GM18498 (cell line): ENCODE data around the gene RANBP9.

ENCODE experiments used
- ATAC-seq: cut with Tn5 transposase; IDR thresholded peaks from one replicate; pipeline ENCODE4 v1.9.1; 2021; ENCODE audit warnings: mild to moderate bottlenecking, moderate library complexity; ENCODE audit not compliant: unreplicated experiment

RANBP9 gene

DNA sequence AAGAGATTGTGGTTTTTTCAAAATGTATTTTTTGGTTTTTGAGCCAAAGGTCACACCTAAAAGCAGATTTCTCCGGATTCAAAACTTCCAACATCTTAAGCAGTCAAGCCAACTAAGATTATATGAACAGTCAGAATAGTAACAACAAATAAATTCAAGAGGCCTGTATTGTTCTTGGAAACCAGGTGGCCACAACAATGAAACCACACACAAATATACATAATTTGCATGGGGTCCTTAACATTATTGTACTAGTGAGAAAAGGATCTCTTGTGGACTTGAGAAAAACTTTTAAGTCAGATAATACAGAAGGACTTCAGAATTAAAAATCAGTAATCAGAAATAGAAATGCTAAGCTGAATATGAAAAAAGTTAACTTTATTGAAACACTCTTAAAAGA is 55.9 kb downstream of the RANBP9 start:
- ATAC-seq: no peak

DNA sequence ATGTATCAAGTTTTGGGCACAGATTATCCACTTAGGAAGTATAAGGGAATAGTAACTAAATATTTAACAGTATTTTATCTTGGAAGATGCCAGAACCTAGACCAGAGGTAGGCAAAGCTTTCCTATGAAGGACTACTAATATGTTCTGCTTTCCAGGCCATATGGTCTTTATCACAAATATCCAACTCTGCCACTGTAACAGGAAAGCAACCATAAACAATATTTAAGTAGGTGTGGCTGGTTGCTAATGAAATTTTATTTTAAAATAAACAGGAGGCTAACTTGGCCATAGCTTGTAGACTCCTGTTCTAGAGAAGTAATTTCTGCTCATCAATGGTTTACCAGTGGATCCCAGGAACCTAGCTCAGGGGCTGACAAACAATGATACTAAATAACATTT is 57.1 kb downstream of the RANBP9 start:
- ATAC-seq: no peak

DNA sequence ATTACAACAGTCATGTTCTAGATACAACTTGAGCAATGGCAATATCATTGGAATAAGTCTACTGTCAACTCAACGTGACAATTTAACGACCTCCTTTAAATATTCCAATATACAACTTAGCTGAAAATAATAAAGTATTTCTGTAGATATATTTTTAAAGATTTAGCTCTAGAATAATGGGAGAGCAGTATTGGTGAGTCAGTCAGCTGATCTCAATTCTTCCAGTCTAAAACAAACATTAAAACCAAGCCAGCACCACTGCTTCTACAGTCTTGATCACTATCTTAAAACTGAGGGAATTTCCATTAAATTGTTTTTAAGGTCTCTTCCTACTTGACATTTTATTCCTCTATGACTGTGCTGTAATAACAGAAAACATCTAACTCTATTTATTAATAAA is 58.3 kb downstream of the RANBP9 start:
- no peak for ATAC-seq

DNA sequence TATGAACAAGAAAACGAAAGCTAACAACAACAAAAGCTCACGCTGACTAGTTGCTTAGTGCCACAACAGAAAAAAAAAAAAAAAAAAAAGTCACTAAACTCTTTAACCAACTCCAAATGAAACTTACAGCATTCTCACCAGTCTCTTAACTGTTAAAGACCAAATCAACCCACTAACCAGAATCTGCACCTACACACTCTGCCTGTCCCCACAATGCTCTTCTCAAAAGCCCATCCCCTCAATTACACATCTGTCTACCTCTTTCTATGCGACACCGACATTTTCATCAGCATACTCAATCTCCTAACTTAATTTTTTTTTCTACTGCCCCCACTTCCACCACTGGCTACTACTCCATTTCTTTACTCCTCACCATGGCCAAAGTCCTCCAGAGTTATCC is 62.2 kb downstream of the RANBP9 start:
- ATAC-seq: no peak

DNA sequence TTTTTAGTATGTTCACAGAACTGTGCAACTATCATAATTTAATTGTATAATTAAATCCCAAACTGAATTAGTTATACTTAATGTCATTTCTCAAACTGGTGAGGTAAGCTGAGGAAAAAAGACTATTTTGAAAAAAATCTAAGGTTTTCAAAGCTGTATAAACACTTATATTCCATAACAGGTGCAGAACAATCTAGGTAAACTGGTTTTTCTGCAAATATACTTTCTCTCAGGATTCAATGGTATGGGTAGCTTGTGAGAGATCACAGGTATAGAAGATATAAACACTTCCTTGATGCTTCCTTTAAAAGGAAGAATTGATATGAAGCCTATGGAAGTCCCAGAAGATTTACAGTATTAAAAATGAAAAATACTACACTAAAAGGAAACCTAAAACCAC is 62.8 kb downstream of the RANBP9 start:
- no peak for ATAC-seq

DNA sequence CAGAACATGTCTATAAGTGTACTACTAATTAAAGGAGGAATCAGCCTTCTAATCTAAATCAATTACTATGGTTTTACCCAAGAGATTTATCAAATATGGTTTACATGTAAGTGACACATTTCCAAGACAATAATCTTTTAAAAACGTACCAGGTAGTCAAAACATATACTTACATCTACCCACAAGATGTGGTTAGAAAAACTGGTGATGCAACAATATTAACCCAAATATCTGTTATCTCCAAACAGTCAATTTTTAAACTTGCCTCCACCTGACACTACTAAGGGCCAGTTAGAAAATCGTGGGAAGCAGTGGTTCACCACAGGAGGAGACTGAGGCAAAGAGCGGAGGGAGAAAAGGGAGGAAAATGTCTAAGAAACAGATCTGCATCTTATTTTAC is 68.5 kb downstream of the RANBP9 start:
- ATAC-seq: no peak

DNA sequence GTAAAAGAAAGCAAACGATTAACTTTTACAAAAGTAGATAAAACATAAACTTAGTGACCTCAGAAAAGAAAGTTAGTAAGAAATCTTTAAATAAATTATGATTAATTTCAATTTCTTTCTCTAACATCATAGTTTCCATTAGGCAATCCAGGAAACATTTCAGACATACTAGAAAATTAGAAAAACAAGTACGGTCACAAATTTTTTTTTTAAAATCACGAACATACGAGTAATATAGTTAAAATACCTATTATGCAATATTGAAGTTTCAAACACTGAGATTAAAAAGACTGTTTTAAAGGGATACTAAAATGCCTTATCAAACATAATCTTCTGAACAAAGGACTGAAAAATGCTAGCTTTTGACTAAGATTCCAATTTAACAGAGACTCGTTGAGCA is 70.3 kb downstream of the RANBP9 start:
- no peak for ATAC-seq

DNA sequence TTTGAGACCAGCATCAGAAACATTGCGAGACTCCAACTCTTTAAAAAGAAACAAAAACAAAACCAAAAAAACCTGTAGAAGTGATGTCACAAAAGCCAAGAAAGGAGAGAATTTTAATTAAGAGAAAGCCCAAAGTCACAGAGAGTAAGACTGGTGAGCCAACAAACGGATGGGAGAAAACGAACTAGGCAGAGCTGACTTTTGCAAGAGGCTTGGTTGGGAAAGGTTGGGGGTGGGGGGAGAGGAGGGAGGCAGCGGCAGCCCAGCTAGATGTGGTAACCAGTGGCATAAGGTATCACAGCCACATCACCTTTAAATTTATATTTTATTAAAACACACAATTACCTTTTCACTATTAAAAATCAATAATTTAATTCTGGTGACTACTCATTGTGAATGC is 73.0 kb downstream of the RANBP9 start:
- ATAC-seq: no peak

DNA sequence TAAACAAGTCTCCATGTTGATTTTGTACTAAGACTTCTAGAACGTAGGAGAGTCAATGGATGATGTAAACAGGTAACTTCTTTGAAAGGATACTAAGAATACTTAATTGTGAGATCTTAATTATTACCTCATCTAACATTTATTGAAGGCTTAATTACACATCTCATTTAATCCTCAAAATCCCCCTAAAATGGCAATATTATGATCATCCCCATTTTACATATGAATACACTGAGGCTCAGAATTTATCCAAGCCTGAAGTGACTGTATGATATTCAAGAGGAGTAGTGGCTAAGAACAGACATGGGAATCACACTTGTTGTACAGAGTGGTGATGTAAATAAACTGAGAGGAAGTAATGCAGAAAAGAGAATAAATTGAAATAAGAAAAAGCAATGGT is 73.6 kb downstream of the RANBP9 start:
- ATAC-seq: no peak

DNA sequence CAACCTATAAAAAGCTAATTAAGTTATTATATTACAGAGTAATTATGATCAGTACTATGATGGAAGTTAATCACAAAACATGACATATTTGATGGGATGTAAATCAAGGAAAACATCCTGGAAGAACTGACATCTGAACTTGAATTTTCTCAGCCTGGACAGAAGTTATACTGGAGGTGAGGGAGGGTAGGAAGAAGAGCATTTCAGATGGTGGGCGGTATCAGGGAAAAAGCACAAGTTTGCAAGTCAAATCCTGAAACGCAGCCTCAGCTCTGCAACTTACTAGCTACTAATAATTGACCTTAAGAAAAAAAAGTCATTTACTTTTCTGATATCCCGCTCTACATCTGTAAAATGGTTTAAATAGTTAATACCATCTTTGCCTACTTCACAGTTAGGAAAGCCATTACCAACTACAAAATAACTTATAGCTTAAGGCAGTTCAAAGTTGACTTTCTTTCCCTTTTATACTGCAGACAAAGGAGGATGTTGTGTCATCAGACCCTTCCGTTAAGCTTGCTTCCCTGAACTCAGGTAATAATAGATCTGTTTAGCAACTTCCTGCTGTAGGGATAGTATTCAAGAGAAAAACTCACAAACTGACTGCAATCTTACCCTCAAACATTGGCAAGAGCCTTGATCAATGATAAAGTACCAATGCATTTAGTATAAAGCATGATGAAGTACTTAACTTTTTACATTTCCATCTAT is 75.5 kb downstream of the RANBP9 start:
- no peak for ATAC-seq

DNA sequence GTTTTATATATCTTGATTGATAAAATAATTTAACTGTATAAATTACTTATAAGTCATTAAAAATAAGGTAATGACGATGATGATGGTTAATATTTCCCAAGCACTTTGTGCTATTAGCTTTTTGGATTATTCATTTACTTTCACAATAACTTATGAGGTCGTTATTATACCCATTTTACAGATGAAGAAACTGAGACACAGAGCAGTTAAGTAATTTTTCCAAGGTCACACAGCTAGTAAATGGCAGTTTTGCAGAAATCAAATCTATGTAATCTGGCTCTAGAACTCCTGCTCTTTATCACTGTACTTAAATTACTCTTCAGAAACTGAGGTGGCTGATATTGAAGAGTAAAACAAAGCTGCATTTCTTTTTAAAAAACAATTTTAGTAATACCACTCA is 78.3 kb downstream of the RANBP9 start:
- ATAC-seq: no peak

DNA sequence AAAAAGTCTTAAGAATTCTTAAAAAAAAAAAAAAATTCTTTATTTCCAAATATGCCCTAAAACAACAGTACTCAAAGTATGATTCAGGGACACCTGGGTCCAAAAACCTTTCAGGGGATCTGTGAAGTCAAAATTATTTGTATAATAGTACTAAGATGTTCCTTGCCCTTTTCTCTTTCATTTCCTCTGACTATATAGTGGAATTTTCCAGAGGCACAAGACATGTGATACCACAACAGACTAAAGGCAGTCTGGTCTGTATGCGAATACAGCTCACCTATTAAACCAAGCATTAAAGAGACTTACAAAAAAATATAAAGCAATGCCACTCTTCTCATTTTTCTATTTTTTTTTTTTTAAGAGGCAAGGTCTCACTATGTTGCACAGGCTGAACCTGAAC is 81.1 kb downstream of the RANBP9 start:
- no peak for ATAC-seq

DNA sequence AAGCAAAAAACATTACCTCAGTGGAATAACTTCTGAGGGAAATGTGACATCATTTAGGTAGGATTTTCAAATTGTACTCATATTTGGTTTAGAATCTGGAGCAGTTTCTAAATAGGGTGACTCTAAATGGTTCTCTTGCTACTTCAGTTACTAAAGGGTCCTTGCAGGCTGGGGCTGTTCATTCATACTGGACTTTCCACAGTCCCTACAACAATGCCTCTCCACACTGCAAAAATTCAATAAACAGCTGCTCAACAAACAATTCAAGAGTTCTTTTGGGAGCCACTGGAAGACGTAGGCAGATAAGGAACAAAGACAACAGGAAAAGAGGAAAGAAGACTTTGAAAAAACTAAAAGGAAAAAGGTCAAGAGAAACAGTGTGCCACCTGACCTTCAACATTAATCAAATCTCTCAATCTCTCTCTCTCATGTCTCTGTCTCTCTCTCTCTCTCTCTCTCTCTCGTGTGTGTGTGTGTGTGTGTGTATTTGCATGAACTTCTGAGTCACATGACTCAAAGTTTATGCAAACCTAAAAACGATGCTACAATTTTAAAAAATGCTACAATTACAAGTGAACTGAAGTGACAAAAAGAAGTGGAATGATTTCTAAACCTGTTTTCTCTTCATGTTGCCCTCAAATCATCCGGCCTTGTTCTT is 82.0 kb downstream of the RANBP9 start:
- no peak for ATAC-seq

DNA sequence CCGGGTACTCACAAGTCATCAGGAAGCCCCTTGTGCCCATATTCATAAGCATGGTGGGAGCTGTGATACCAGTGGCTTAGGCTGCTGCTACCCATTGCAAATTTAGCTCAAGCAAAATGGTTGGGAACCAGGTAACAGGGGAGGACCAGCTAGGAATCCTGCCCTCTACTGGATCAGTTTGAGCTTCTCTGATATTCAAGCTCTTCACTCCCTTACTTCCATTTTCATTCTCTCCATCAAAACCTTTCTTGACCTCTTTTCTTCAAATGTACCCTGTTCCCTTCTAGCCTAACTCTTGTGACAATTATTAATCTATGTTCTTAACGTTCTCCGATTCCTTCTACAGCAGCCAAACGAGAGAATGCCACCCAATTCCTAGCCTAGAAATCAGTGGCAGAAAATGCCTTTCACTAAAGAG is 86.8 kb downstream of the RANBP9 start:
- no peak for ATAC-seq

DNA sequence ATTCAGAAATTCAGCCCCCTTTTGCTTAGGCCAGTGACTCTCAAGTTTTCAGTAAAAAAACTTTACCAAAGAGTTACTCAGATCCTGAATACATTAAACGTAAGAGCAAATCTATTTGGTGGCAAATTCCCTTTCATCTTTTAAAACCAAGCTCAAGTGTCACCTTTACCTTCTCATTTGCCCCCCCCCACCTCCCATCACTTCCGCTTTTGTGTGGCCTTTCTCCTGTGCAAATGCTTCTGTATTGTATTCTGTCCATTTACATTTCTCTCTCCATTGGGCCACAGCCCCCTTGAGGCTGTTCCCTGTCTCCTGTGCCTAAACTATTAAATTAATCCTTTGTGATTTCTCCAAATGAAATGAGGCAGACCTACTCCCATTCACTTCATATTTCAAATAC is 94.6 kb downstream of the RANBP9 start:
- no peak for ATAC-seq

DNA sequence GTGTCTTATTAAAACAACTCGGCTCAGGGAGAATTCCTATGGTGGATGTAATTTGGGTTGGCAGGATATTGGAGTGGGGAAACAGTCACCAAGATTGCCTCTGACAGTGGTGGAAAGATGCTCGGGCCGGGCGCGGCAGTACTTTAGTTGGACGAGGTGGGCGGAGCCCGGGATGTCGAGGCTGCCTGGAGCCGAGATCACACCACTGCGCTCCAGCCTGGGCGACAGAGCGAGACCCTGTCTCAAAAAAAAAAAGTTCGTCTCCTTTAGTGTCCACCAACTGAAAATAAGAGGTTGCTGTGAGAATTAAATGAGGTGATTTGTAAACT is 95.9 kb downstream of the RANBP9 start:
- ATAC-seq: peak; percentile 15

DNA sequence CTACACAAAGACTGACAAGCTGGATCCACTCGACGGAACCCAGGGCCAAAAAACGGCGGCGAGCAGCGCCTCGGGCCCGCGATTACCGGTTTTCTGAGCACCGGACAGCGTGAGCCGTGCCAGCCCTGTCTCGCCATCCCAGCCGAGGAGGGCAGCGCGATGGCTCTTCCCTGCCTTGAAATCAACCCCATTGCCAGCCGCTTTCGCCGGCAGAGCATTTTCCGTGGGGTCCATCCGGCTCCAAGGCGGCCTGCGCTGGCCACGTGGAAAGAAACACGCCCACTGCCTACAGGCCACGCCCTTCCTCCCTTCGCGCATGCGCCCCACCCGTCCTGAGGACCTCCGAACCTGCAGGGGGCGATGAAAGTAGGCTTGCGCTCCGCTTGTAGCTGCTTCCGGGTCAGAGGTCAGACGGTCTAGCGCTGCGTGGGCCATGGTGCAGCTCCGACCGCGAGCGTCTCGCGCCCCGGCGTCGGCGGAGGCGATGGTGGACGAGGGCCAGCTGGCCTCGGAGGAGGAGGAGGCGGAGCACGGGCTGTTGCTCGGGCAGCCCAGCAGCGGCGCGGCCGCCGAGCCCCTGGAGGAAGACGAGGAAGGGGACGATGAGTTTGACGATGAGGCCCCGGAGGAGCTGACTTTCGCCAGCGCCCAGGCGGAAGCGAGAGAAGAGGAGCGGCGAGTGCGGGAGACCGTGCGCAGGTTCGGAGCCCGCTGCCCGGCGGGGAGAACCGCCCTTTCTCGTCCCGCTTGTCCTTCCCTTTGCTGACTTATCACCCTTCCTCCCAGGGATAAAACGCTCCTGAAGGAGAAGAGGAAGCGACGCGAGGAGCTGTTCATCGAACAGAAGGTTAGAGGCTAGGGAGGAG is 96.5 kb downstream of the RANBP9 start, which contains the start of gene NOL7:
NOL7 (plus strand) TSS at position 410 of the 866 bp plus-strand sequence; CDS start at position 434, 24 bp downstream.
- peak; percentile 93 for ATAC-seq

DNA sequence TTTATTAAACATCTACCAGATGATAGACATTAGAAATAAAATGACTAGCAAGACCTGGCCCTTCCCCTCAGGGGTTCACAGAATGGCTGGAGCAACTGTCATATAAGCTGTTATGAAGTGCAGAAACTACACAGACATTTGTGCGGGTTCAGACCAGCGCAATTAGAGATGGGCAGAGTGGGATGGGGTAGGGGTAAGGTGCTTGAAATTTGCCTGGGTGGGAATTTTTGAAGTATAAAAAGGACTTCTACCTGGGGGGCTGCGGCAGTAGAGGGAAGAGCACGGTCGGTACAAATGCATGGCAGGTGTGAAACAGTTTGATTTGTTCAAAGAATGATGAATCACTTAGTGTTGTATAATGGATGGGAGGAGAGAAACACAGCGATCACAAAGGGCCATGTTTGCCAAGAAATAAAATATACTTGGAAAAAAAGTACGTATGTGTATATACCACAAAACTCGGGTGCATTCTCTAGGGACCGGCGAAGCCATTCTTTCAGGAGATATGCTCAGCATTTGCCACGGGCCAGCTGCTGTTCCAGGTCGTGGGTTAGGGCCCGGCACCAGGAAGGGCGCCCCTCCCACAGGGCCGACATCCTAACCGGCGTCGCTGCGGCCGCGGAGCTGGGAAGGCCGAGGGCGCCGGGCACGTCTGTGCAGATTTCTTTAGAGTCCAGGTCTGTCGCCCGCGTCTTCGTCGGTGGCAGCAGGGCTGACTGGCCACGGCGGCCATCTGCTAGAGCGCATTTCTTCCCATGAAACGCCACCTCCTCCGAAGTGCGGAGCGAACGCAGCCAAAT is 97.3 kb downstream of the RANBP9 start:
- ATAC-seq: peak; percentile 32

DNA sequence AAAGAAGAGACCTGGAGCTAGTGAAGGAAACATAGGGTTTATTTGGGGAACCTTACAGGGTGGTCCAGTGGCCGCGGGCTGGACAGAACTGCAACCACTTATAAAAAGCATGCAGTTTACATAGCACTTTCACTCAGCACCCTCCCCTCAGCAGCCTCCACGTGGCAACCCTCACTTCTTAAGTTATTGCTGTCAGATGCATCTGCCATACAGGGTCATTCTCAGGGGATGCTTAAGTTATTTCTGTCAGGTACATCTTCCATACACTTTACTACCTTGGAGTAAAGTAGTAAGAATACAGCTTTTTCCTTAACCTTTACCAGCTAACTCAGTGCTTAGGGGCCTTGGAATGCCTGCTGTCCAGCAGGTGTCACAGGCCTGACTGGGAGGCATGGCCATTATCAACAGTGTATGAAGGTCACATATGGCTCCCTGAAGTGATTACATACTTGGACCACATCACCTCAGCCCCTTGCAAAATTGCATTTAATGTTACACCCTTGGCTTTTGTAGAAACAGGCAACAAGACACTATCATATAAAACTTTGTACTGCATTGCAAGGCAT is 98.5 kb downstream of the RANBP9 start:
- no peak for ATAC-seq

DNA sequence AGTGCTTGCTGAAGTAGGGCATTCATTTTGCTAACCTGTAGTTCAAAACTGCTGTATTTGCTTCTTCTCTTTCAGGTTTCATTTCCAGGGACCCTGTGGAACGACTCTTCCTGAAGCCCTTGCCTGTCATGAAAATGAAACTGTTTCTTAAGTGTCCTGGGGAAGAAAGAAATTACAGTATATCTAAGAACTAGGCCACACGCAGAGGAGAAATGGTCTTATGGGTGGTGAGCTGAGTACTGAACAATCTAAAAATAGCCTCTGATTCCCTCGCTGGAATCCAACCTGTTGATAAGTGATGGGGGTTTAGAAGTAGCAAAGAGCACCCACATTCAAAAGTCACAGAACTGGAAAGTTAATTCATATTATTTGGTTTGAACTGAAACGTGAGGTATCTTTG is 99.9 kb downstream of the RANBP9 start:
- ATAC-seq: no peak

DNA sequence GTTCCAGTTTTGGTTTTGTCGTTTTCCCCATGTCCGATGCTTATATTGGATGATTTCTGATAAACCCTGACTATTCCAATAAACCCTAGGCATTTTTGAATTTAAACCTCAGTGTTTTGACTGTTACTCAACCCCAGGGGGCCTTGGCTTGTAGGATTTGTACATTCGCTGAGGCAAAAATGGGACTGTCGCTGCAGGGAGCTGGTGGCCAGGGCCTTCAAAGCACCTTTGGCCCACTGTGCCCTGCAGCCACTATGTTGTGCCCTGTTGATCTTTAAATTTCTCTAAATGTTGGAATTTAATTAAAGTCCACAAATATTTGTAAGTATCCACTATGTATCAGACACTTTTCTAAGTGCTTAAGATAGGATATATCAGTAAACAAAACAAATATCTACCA is 106.0 kb downstream of the RANBP9 start:
- no peak for ATAC-seq
